Hematopoietic multipotent progenitor cell treated with erythropoietin and hydrocortisone succinate and interleukin-3 and kit ligand, for 4 days (in vitro differentiated cells): Measurements from ENCODE around the gene IMMP2L.
"Not testable (repeated sequence)": the region's sequence is repeated elsewhere in the genome, so short reads cannot be mapped to it uniquely, and the experiment has no call there.

ENCODE experiments used
- DNase-seq: peaks from one replicate; pipeline ENCODE4 v3.0.0-alpha.2; 2015

The IMMP2L gene

GRCh38 chr7:111324776-111325175, 237.5 kb downstream of the IMMP2L start:
- DNase-seq: no peak

GRCh38 chr7:111324228-111324627, 238.1 kb downstream of the IMMP2L start:
- DNase-seq: peak; percentile 55

GRCh38 chr7:111323670-111324069, 238.6 kb downstream of the IMMP2L start:
- not testable (repeated sequence) for DNase-seq

- DNase-seq: peak; percentile 8
Measured at GRCh38 chr7:111320133-111320532, 242.2 kb downstream of the IMMP2L start.

- DNase-seq: peak; percentile 19
Measured at GRCh38 chr7:111312966-111313365, 249.3 kb downstream of the IMMP2L start.

- no peak for DNase-seq
Measured at GRCh38 chr7:111308691-111309090, 253.6 kb downstream of the IMMP2L start.

- no peak for DNase-seq
Measured at GRCh38 chr7:111301891-111302290, 260.4 kb downstream of the IMMP2L start.

GRCh38 chr7:111294494-111294893, 267.8 kb downstream of the IMMP2L start:
- DNase-seq: no peak

GRCh38 chr7:111292026-111292470, 270.2 kb downstream of the IMMP2L start:
- DNase-seq: no peak

- DNase-seq: no peak
Measured at GRCh38 chr7:111290982-111291381, 271.3 kb downstream of the IMMP2L start.

GRCh38 chr7:111290419-111290818, 271.9 kb downstream of the IMMP2L start:
- DNase-seq: no peak

GRCh38 chr7:111288441-111288840, 273.9 kb downstream of the IMMP2L start:
- not testable (repeated sequence) for DNase-seq

GRCh38 chr7:111282626-111283025, 279.7 kb downstream of the IMMP2L start:
- no peak for DNase-seq

- DNase-seq: no peak
Measured at GRCh38 chr7:111274857-111275256, 287.4 kb downstream of the IMMP2L start.

- DNase-seq: no peak
Measured at GRCh38 chr7:111272092-111272491, 290.2 kb downstream of the IMMP2L start.

GRCh38 chr7:111270794-111271193, 291.5 kb downstream of the IMMP2L start:
- DNase-seq: not testable (repeated sequence)

- peak; percentile 58 for DNase-seq
Measured at GRCh38 chr7:111268941-111269340, 293.4 kb downstream of the IMMP2L start.

- DNase-seq: no peak
Measured at GRCh38 chr7:111266613-111267012, 295.7 kb downstream of the IMMP2L start.

GRCh38 chr7:111265394-111265793, 296.9 kb downstream of the IMMP2L start:
- DNase-seq: no peak

- DNase-seq: no peak
Measured at GRCh38 chr7:111264981-111265380, 297.3 kb downstream of the IMMP2L start.

- no peak for DNase-seq
Measured at GRCh38 chr7:111264111-111264868, 298.0 kb downstream of the IMMP2L start.

GRCh38 chr7:111262293-111263116, 299.8 kb downstream of the IMMP2L start:
- DNase-seq: no peak

GRCh38 chr7:111261496-111261895, 300.8 kb downstream of the IMMP2L start:
- no peak for DNase-seq

- DNase-seq: no peak
Measured at GRCh38 chr7:111259991-111260390, 302.3 kb downstream of the IMMP2L start.
